Subcutaneous adipose tissue (tissue), 4 donors: ENCODE results near the gene SYCP2L. TPM values are rescaled to one million over a fixed set of nuclear protein-coding genes. Genes with fewer than 3 reads are reported as not detected.

Experiments used
- total RNA-seq, 4 donors: library from RNA; depleted of rRNA; stranded (reverse); fragments of >200 nt; gene quantifications; one replicate each; pipeline ENCODE4 v1.1.0, GENCODE V29; 2016
- TF ChIP-seq, protein P1 (sequence below): fragments of 450-650 bp; IDR thresholded peaks from one replicate; pipeline ENCODE4 v1.5.1; 2016; ENCODE audit warnings: low read depth, mild to moderate bottlenecking, control low read depth, antibody characterized with exemption, moderate library complexity

Gene SYCP2L
- total RNA-seq, 4 donors from 2014 or later = 1.0 to 4.6 (median 3.3) TPM

DNA sequence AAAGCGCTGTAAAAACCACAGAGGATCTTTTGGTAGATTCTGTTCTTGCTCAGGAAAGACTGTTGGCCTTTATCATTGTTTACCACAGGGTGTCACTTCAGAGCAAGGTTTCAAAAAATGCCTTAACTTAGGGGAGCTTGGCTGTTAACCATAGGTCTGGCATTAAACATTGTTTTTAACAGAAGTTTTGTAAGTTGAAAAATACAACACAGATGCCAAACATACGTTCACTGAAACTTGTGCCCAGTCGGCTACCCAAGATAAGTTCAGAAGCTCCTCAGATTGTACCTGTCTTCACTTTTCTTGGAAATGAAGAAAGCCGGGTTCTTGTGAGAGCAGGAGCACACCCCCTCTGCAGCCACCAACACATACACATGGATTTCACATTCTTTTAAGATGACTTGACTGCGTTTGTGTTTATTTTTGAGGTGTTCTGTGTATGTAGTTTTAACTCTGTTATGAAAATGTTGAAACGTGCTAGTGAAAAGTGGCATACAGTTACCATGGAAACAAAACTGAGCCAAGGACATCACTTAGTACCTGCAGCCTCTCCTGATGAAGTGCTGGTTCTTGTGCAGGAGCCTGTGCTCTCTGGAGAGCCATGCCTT is 64.9 kb downstream of the SYCP2L start:
- TF ChIP-seq, protein P1, sequence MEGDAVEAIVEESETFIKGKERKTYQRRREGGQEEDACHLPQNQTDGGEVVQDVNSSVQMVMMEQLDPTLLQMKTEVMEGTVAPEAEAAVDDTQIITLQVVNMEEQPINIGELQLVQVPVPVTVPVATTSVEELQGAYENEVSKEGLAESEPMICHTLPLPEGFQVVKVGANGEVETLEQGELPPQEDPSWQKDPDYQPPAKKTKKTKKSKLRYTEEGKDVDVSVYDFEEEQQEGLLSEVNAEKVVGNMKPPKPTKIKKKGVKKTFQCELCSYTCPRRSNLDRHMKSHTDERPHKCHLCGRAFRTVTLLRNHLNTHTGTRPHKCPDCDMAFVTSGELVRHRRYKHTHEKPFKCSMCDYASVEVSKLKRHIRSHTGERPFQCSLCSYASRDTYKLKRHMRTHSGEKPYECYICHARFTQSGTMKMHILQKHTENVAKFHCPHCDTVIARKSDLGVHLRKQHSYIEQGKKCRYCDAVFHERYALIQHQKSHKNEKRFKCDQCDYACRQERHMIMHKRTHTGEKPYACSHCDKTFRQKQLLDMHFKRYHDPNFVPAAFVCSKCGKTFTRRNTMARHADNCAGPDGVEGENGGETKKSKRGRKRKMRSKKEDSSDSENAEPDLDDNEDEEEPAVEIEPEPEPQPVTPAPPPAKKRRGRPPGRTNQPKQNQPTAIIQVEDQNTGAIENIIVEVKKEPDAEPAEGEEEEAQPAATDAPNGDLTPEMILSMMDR = no peak

DNA sequence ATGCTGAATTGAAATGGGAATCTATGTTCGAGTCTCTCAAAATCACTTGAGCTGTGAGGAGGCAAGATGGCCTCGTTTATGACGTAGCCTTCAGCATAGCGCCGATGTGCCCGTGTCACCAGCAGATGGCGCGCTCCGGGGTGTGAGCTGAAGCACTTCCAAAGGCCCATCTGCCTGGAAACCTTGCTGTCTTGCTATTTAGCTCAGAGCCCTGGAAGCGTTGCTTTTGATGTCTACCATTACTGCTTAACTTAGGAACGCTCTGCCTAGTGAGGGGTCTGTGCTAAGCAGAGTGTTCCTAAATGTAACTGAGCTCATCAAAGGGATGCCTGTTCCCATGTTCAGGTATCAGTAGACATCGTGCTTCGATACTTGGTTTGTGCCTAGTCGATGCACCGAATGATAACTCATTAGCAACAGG is 67.7 kb downstream of the SYCP2L start:
- TF ChIP-seq, protein P1 = no peak

DNA sequence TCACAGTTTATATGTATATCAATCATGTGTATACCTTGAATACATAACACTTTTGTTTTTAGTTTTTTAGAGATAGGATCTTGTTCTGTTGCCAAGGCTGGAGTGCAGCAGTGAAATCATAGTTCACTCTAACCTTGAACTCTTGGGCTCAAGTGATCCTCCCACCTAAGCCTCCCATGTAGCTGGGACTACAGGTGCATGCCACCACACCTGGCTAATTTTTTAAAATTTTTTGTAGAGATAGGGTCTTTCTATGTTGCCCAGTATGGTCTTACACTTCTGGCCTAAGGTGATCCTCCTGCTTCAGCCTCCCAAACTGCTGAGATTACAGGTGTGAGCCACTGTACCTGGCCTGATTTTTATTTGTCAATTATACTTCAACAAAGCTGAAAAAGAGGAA is 69.9 kb downstream of the SYCP2L start:
- TF ChIP-seq, protein P1 = no peak

DNA sequence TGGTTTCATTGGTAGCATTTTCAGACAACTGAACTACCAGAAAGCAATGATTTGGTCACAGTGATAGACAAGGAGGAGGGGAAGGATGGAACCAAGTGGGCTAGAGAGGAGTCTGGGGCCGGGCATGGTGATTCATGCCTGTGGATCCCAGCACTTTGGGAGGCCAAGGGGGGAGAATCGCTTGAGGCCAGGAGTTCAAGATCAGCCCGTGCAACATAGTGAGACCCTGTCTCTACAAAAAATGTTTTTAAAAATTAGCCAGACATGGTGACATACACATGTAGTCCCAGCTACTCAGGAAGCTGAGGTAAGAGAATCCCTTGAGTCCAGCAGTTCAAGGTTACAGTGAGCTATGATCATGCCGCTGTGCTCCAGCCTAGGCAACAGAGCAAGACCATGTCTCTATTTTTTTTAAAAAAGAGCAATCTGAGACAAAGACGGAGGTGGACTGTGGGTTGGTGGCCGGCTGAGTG is 70.6 kb downstream of the SYCP2L start:
- TF ChIP-seq, protein P1 = no peak

DNA sequence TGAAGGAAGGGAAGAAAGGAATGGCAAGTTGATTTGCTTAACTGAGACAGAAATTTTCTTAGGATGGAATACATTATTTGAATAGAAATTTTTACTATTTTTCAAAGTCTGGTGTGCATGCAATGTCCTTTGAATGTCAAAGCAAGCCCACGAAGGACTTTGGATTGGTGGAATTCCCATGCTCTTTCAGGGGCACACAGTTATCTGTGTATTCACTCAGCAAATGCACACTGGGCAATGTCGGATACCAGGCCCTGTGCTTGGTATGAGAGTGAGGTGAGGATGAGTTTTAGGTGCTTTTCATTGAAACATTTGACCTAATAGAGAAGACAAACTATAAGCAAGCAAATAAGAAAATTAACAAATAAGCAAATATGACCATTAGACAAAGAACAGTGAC is 73.3 kb downstream of the SYCP2L start:
- TF ChIP-seq, protein P1 = no peak

DNA sequence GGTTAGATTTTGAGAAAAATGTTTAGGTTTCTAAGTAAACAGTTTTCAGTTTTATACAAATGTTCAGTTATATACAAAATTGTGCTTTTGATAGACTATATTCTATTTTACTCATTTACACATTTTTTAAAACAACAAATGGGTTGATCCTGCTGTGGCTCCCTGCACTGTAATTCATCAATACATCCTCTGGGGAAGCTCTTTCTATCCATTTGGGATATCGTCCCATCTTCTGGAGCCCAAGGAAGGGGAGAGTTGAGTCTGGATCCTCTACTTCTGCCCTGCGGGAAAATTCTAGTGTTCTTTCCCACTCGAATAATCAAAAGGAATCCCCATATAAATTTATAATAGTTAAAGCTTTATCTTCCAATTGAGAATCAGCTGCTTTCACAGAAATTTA is 75.0 kb downstream of the SYCP2L start:
- TF ChIP-seq, protein P1 = no peak

DNA sequence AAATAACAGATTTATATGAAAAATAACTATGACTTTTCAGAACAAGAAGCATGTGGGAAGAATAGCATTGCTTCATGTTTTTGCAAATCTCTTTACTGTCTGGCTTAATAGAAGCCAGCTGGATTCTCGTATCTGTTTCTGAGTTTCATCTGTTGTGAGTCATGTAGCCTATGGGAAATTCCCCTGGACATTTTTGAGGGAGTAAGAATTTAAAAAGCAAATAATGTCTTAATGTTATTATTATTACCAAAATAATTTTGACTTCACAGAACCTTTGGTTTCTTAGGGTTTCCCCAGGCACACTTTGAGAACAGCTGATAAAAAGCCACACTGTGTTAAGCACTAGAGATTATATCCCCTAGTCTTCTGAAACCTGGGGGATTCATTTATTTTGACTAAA is 75.8 kb downstream of the SYCP2L start:
- TF ChIP-seq, protein P1 = no peak
